Breast epithelium (tissue), 4 donors: ENCODE measurements around the gene PTPRCAP. TPM values are rescaled to one million over a fixed set of nuclear protein-coding genes. Genes with fewer than 3 reads are reported as not detected.

Experiments used
- DNase-seq, 2 donors: peaks; one replicate each; pipeline ENCODE4 v3.0.0-alpha.2; 2019; ENCODE audit warnings: low spot score in 2 of 2
- H3K27ac ChIP-seq, 2 donors: fragments of 200-600 bp; sonication (generic) in 1 of 2; one replicate each; pipeline ENCODE4 v1.5.1; 2016 to 2019; ENCODE audit warnings: mild to moderate bottlenecking in 1 of 2
- H3K27me3 ChIP-seq, 2 donors: fragments of 200-600 bp; sonication (generic) in 1 of 2; one replicate each; pipeline versions ENCODE4 v1.5.1 to v1.6.0; 2017 to 2019; ENCODE audit warnings: control low read depth in 1 of 2, mild to moderate bottlenecking in 1 of 2
- H3K36me3 ChIP-seq: fragments of 200-600 bp; one replicate; pipeline ENCODE4 v1.5.1; 2019
- H3K4me1 ChIP-seq, 2 donors: fragments of 200-600 bp; sonication (generic); one replicate each; pipeline ENCODE4 v1.5.1; 2016 to 2019; ENCODE audit warnings: control low read depth in 1 of 2
- H3K4me3 ChIP-seq, 3 donors: fragments of 200-600 bp; sonication (generic); 1 replicate in 2 of 3; 2 replicates in 1 of 3; pipeline ENCODE4 v1.5.1; 2016 to 2019; ENCODE audit warnings: mild to moderate bottlenecking in 3 of 3, moderate library complexity in 2 of 3
- H3K9me3 ChIP-seq, 2 donors: fragments of 200-600 bp; sonication (generic) in 1 of 2; one replicate each; pipeline ENCODE4 v1.5.1; 2016 to 2019; ENCODE audit warnings: control low read depth in 1 of 2
- CTCF ChIP-seq, 3 donors: fragments of 450-650 bp; IDR thresholded peaks; one replicate each; pipeline ENCODE4 v1.5.1; 2016 to 2017; ENCODE audit warnings: antibody characterized with exemption in 3 of 3, mild to moderate bottlenecking in 3 of 3, moderate library complexity in 3 of 3
- POLR2A ChIP-seq: fragments of 450-650 bp; IDR thresholded peaks from one replicate; pipeline ENCODE4 v1.6.1; 2016; ENCODE audit warnings: antibody characterized with exemption, mild to moderate bottlenecking, moderate library complexity
- POLR2AphosphoS5 ChIP-seq, 3 donors: sonication (generic); formaldehyde crosslinking; IDR thresholded peaks; one replicate each; pipeline ENCODE4 v1.6.1; 2017; ENCODE audit warnings: antibody characterized with exemption in 3 of 3
- intact Hi-C: fragments of 100-400 bp; cut with DNase I; formaldehyde crosslinking; loops from one replicate; pipeline ENCODE4 v1.15.1; 2023; ENCODE audit warnings: low total_unique reads
- total RNA-seq, 3 donors: library from RNA; depleted of rRNA; stranded (reverse); fragments of >200 nt; gene quantifications; one replicate each; pipeline ENCODE4 v1.1.0, GENCODE V29; 2016

PTPRCAP gene
- total RNA-seq, 3 donors from 2014 or later = 2.1 to 9.2 (median 8.0) TPM

GRCh38 chr11:67457453-67457852, 20.0 kb upstream of the PTPRCAP start:
- H3K36me3 ChIP-seq = no peaks in the 10 kb centered on the region
- intact Hi-C loops = no loop called here
- no peak for DNase-seq
- H3K27me3 ChIP-seq = peaks cover 0 to 2% of the 10 kb centered on the region in 2 donors
- TF ChIP-seq POLR2AphosphoS5 (IDR thresholded peaks at IDR 0.05) (no peak), CTCF (IDR thresholded peaks at IDR 0.05) (no peak), POLR2A (no peak)
- H3K27ac ChIP-seq = no peak overlapping the region
- no peaks in the 10 kb centered on the region for H3K4me1 ChIP-seq
- H3K4me3 ChIP-seq = no peak overlapping the region
- no peaks in the 10 kb centered on the region for H3K9me3 ChIP-seq

- intact Hi-C loops = no loop called here
- no peaks in the 10 kb centered on the region for H3K9me3 ChIP-seq
- no peak overlapping the region for H3K4me3 ChIP-seq
- no peaks in the 10 kb centered on the region for H3K4me1 ChIP-seq
- TF ChIP-seq CTCF (IDR thresholded peaks at IDR 0.05) = no peak
- TF ChIP-seq POLR2AphosphoS5 (IDR thresholded peaks at IDR 0.05) = no peak
- no peak for TF ChIP-seq POLR2A
- no peaks in the 10 kb centered on the region for H3K36me3 ChIP-seq
- no peak for DNase-seq
- peaks cover 0 to 2% of the 10 kb centered on the region in 2 donors for H3K27me3 ChIP-seq
- no peak overlapping the region for H3K27ac ChIP-seq
These were observed 18.7 kb upstream of the PTPRCAP start for GRCh38 chr11:67456068-67456705.

GRCh38 chr11:67455054-67455453, 17.6 kb upstream of the PTPRCAP start, which contains the start of gene CABP4:
Gene CABP4, plus strand, starts transcription at chr11:67455354. Its CDS starts 70 bp downstream, at chr11:67455424.
- Histone ChIP-seq H3K27ac (no peak within 1 kb of the TSS), H3K9me3 (no peaks in the 10 kb centered on the region), H3K36me3 (no peaks in the 10 kb centered on the region), H3K4me1 (no peaks in the 10 kb centered on the region), H3K27me3 (peaks cover 0 to 2% of the 10 kb centered on the region in 2 donors), H3K4me3 (no peak within 1 kb of the TSS)
- no peak for TF ChIP-seq CTCF (IDR thresholded peaks at IDR 0.05)
- DNase-seq = no peak
- intact Hi-C loops = no loop called here

- DNase-seq = no peak
- no peak overlapping the region for H3K4me3 ChIP-seq
- H3K9me3 ChIP-seq = no peaks in the 10 kb centered on the region
- intact Hi-C loops = no loop called here
- TF ChIP-seq CTCF (IDR thresholded peaks at IDR 0.05) = no peak
- H3K4me1 ChIP-seq = no peaks in the 10 kb centered on the region
- no peaks in the 10 kb centered on the region for H3K36me3 ChIP-seq
- peaks cover 0 to 2% of the 10 kb centered on the region in 2 donors for H3K27me3 ChIP-seq
- no peak overlapping the region for H3K27ac ChIP-seq
These were observed 16.6 kb upstream of the PTPRCAP start for GRCh38 chr11:67453816-67454732.
